PC-3 (cell line): Measurements from ENCODE around the gene BFSP1. TPM values are rescaled to one million over a fixed set of nuclear protein-coding genes. Genes with fewer than 3 reads are reported as not detected.
A peak's percentile ranks its signal among the peaks of the same experiment; 100 is the strongest.

Experiments used
- ATAC-seq: fragments of 200-7000 bp; cut with Tn5 transposase; 2 replicates; pipeline ENCODE4 v1.9.1; 2020; ENCODE audit warnings: mild to moderate bottlenecking, moderate library complexity
- BruUV-seq: library from RNA; stranded (reverse); fragments of 400-500 nt; replicated peaks from 2 replicates; lab custom pipeline; 2021; lab: Mats Ljungman, UMichigan
- CTCF ChIA-PET: fragments of 300-600 bp; sonication (Branson Sonifier 250); formaldehyde crosslinking; loops from one replicate; lab custom pipeline; 2022; ENCODE audit warnings: antibody characterized with exemption; lab: Charles Lee
- POLR2A ChIA-PET: fragments of 300-600 bp; sonication (Branson Sonifier 250); formaldehyde crosslinking; loops from one replicate; lab custom pipeline; 2022; ENCODE audit warnings: antibody characterized with exemption; ENCODE audit not compliant: unreplicated experiment; lab: Charles Lee
- DNase-seq: peaks from one replicate; pipeline ENCODE4 v3.0.0-alpha.2; 2015
- H2AFZ ChIP-seq: fragments of 300-600 bp; sonication (generic); 2 replicates; pipeline ENCODE4 v1.6.0; 2016; ENCODE audit warnings: antibody characterized with exemption, low read length
- H3F3A ChIP-seq: fragments of 300-600 bp; sonication (generic); one replicate; pipeline ENCODE4 v1.6.0; 2017; ENCODE audit warnings: antibody characterized with exemption, low read length, control low read depth, mild to moderate bottlenecking; ENCODE audit not compliant: unreplicated experiment
- H3K27ac ChIP-seq: fragments of 300-600 bp; sonication (generic); 2 replicates; pipeline ENCODE4 v1.5.1; 2016; ENCODE audit warnings: mild to moderate bottlenecking, low read length
- H3K27me3 ChIP-seq: fragments of 300-600 bp; sonication (generic); 2 replicates; pipeline ENCODE4 v1.6.1; 2016; ENCODE audit warnings: low read length, mixed read lengths
- H3K36me3 ChIP-seq: fragments of 300-600 bp; sonication (generic); 2 replicates; pipeline ENCODE4 v1.6.1; 2016; ENCODE audit warnings: low read depth, mixed run types, low read length, mixed read lengths
- H3K4me1 ChIP-seq: fragments of 300-600 bp; sonication (generic); 2 replicates; pipeline ENCODE4 v1.5.1; 2016; ENCODE audit warnings: low read length; ENCODE audit not compliant: insufficient read depth
- H3K4me2 ChIP-seq: fragments of 300-600 bp; sonication (generic); 2 replicates; pipeline ENCODE4 v1.6.0; 2016; ENCODE audit warnings: low read length
- H3K4me3 ChIP-seq: fragments of 300-600 bp; sonication (generic); 2 replicates; pipeline ENCODE4 v1.5.1; 2016; ENCODE audit warnings: mild to moderate bottlenecking, low read length, mixed read lengths
- H3K79me2 ChIP-seq: fragments of 300-600 bp; sonication (generic); 2 replicates; pipeline ENCODE4 v1.6.1; 2017; ENCODE audit warnings: low read length, mixed read lengths
- H3K9ac ChIP-seq: fragments of 300-600 bp; sonication (generic); 2 replicates; pipeline ENCODE4 v1.6.0; 2016; ENCODE audit warnings: mild to moderate bottlenecking, low read length
- H3K9me2 ChIP-seq: fragments of 300-600 bp; sonication (generic); replicated peaks from 2 replicates; pipeline ENCODE4 v1.6.1; 2016; ENCODE audit warnings: mixed run types, low read length, mixed read lengths
- H3K9me3 ChIP-seq: fragments of 300-600 bp; sonication (generic); 2 replicates; pipeline ENCODE4 v1.6.1; 2016; ENCODE audit warnings: low read length, mixed read lengths
- H4K20me1 ChIP-seq: fragments of 300-600 bp; sonication (generic); 2 replicates; pipeline ENCODE4 v1.6.1; 2016; ENCODE audit warnings: low read length, mixed read lengths
- EZH2 ChIP-seq: fragments of 300-600 bp; sonication (generic); IDR thresholded peaks from one replicate; pipeline ENCODE4 v1.6.1; 2017; ENCODE audit warnings: antibody characterized with exemption, mild to moderate bottlenecking, low read length; ENCODE audit not compliant: unreplicated experiment
- EZH2phosphoT487 ChIP-seq: fragments of 300-600 bp; sonication (generic); IDR thresholded peaks from 2 replicates; pipeline ENCODE4 v1.6.1; 2018; ENCODE audit warnings: mild to moderate bottlenecking, antibody characterized with exemption, low read length, borderline replicate concordance
- intact Hi-C: fragments of 100-400 bp; cut with micrococcal nuclease; formaldehyde crosslinking; loops from 2 replicates; pipeline ENCODE4 v1.9.0; 2023
- total RNA-seq: library from RNA; depleted of rRNA; stranded (reverse); fragments of >200 nt; gene quantifications from 2 replicates; pipeline ENCODE4 v1.2.3, GENCODE V29; 2014
- TF ChIP-seq, protein P1 (sequence below): fragments of 300-600 bp; sonication (generic); conservative IDR thresholded peaks from 2 replicates; pipeline ENCODE4 v1.5.1; 2017; ENCODE audit warnings: antibody characterized with exemption, low read depth, mild to moderate bottlenecking, low read length

The BFSP1 gene
- total RNA-seq, 1 experiment from 2014 or later = 2.7 TPM

GRCh38 chr20:17467120-17467655 is 64.0 kb downstream of the BFSP1 start:
- ChIA-PET POLR2A (no interaction called here), CTCF (no interaction called here)
- Histone ChIP-seq H3K9ac (no peak overlapping the region), H3K79me2 (no peaks in the 10 kb centered on the region), H3K36me3 (no peaks in the 10 kb centered on the region), H3K4me1 (no peaks in the 10 kb centered on the region), H3K4me2 (no peak overlapping the region), H3K9me3 (no peaks in the 10 kb centered on the region), H3K4me3 (no peak overlapping the region), H4K20me1 (no peaks in the 10 kb centered on the region), H3K27me3 (peaks cover 53% of the 10 kb centered on the region), H3F3A (no peaks in the 10 kb centered on the region), H3K9me2 (no peaks in the 10 kb centered on the region), H3K27ac (no peak overlapping the region), H2AFZ (no peak overlapping the region)
- BruUV-seq = no TSS peak
- TF ChIP-seq EZH2 = no peak
- DNase-seq = no peak
- ATAC-seq = no peak
- intact Hi-C loops = no loop called here

DNA sequence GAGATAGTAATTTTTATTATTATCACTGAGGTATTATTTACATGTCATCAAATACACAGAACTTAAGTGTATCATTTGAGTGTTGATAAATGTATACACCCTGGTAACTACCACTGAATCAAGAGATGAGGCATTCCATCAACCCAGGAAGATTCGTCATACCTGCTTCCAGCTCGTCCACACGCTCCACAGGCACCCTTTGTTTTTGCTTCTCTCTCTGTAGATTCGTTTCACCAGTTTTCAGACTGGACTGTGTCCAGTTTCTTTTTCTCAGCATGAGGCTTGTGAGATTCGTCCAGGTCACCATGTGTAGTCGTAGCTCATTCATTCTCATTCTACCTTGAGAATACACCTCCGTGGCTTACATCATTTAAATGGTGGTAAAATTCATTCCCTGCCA is 64.5 kb downstream of the BFSP1 start:
- intact Hi-C loops = no loop called here
- no peak overlapping the region for H3K4me3 ChIP-seq
- no peaks in the 10 kb centered on the region for H3K79me2 ChIP-seq
- H3F3A ChIP-seq = no peaks in the 10 kb centered on the region
- H2AFZ ChIP-seq = no peak overlapping the region
- no peak overlapping the region for H3K9ac ChIP-seq
- no peaks in the 10 kb centered on the region for H3K36me3 ChIP-seq
- peaks cover 52% of the 10 kb centered on the region for H3K27me3 ChIP-seq
- DNase-seq = peak; percentile 10
- ATAC-seq = no peak
- H3K9me3 ChIP-seq = no peaks in the 10 kb centered on the region
- H3K4me1 ChIP-seq = no peaks in the 10 kb centered on the region
- TF ChIP-seq, protein P1, sequence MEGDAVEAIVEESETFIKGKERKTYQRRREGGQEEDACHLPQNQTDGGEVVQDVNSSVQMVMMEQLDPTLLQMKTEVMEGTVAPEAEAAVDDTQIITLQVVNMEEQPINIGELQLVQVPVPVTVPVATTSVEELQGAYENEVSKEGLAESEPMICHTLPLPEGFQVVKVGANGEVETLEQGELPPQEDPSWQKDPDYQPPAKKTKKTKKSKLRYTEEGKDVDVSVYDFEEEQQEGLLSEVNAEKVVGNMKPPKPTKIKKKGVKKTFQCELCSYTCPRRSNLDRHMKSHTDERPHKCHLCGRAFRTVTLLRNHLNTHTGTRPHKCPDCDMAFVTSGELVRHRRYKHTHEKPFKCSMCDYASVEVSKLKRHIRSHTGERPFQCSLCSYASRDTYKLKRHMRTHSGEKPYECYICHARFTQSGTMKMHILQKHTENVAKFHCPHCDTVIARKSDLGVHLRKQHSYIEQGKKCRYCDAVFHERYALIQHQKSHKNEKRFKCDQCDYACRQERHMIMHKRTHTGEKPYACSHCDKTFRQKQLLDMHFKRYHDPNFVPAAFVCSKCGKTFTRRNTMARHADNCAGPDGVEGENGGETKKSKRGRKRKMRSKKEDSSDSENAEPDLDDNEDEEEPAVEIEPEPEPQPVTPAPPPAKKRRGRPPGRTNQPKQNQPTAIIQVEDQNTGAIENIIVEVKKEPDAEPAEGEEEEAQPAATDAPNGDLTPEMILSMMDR = no peak
- no peak for TF ChIP-seq EZH2
- H3K27ac ChIP-seq = no peak overlapping the region
- H3K4me2 ChIP-seq = 0 out of 2 replicates have a peak overlapping the region, but pooled peaks have one; percentile 9
- BruUV-seq = no TSS peak
- ChIA-PET POLR2A (no interaction called here), CTCF (no interaction called here)
- H3K9me2 ChIP-seq = no peaks in the 10 kb centered on the region
- H4K20me1 ChIP-seq = no peaks in the 10 kb centered on the region

GRCh38 chr20:17465236-17465635 is 65.9 kb downstream of the BFSP1 start:
- ATAC-seq (no peak), DNase-seq (no peak)
- ChIA-PET POLR2A (no interaction called here), CTCF (no interaction called here)
- no TSS peak for BruUV-seq
- Histone ChIP-seq H3F3A (no peaks in the 10 kb centered on the region), H3K4me1 (no peaks in the 10 kb centered on the region), H4K20me1 (no peaks in the 10 kb centered on the region), H3K27me3 (peaks cover 46% of the 10 kb centered on the region), H3K4me3 (no peak overlapping the region), H3K9ac (no peak overlapping the region), H3K9me2 (no peaks in the 10 kb centered on the region), H3K79me2 (no peaks in the 10 kb centered on the region), H3K4me2 (no peak overlapping the region), H2AFZ (no peak overlapping the region), H3K27ac (no peak overlapping the region), H3K36me3 (no peaks in the 10 kb centered on the region), H3K9me3 (no peaks in the 10 kb centered on the region)
- TF ChIP-seq, protein P1 = no peak
- no peak for TF ChIP-seq EZH2phosphoT487
- intact Hi-C loops = no loop called here
